Nucleus accumbens (tissue), 56 donors: ENCODE results near the gene FBN1.

ENCODE experiments used
- DNase-seq, 56 donors: peaks; one replicate each; lab custom pipeline; 2025; lab: John Stamatoyannopoulos, UW

FBN1 gene

GRCh38 chr15:48558226-48558625 is 87.3 kb downstream of the FBN1 start:
- no peak for DNase-seq

- DNase-seq: peak in 4 of 56 donors; percentile 9 to 22 (median 14)
Observed at GRCh38 chr15:48557335-48557734, 88.2 kb downstream of the FBN1 start.

GRCh38 chr15:48556159-48556897 is 89.2 kb downstream of the FBN1 start:
- no peak for DNase-seq

- DNase-seq: no peak
Observed at GRCh38 chr15:48555241-48555881, 90.1 kb downstream of the FBN1 start.

GRCh38 chr15:48554112-48554511 is 91.4 kb downstream of the FBN1 start:
- DNase-seq: no peak

GRCh38 chr15:48553559-48553958 is 92.0 kb downstream of the FBN1 start:
- no peak for DNase-seq

- DNase-seq: no peak
Observed at GRCh38 chr15:48550822-48551525, 94.5 kb downstream of the FBN1 start.

GRCh38 chr15:48548455-48548854 is 97.1 kb downstream of the FBN1 start:
- no peak for DNase-seq

GRCh38 chr15:48547286-48547685 is 98.2 kb downstream of the FBN1 start:
- DNase-seq: no peak

- no peak for DNase-seq
Observed at GRCh38 chr15:48546296-48546695, 99.2 kb downstream of the FBN1 start.

- no peak for DNase-seq
Observed at GRCh38 chr15:48544778-48545177, 100.7 kb downstream of the FBN1 start.

- peak in 1 of 56 donors; percentile 7 for DNase-seq
Observed at GRCh38 chr15:48541341-48542278, 103.9 kb downstream of the FBN1 start.

- DNase-seq: no peak
Observed at GRCh38 chr15:48540756-48541155, 104.8 kb downstream of the FBN1 start.

- no peak for DNase-seq
Observed at GRCh38 chr15:48538941-48539340, 106.6 kb downstream of the FBN1 start.

GRCh38 chr15:48537271-48538113 is 108.0 kb downstream of the FBN1 start:
- DNase-seq: no peak

GRCh38 chr15:48536681-48537091 is 108.8 kb downstream of the FBN1 start:
- DNase-seq: no peak

GRCh38 chr15:48533982-48534381 is 111.5 kb downstream of the FBN1 start:
- DNase-seq: no peak

- DNase-seq: no peak
Observed at GRCh38 chr15:48532946-48533345, 112.6 kb downstream of the FBN1 start.

GRCh38 chr15:48530528-48530927 is 115.0 kb downstream of the FBN1 start:
- DNase-seq: no peak

- no peak for DNase-seq
Observed at GRCh38 chr15:48528921-48529320, 116.6 kb downstream of the FBN1 start.
